Uterine smooth muscle cell (primary cell): Measurements from ENCODE around the gene HMG20B. TPM values are rescaled to one million over a fixed set of nuclear protein-coding genes. Genes with fewer than 3 reads are reported as not detected.

Experiments
- total RNA-seq: library from RNA; depleted of rRNA; stranded (reverse); fragments of >200 nt; gene quantifications from 2 replicates; pipeline ENCODE4 v1.2.3, GENCODE V29; 2014

The HMG20B gene
- 74.5 and 87.6 TPM in 2 replicates for total RNA-seq

DNA sequence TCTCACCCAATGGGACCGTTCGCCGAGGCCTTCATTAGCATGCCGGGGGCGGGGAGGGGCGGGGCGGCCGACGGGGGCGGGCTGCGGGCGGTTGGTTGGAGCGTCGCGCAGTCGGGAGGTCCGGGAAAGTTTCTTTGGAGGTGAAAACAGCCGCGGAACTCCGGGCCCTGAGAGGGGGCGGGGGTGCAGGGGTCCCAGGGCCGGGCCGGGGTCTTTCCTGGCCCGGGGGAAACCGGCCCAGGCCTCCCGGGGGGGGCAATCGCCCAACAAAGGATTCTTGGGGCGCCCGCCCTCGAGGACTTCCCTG lies at the start of gene HMG20B:
HMG20B (plus strand) TSS at position 90 of the 307 bp plus-strand sequence. CDS start 366 bp downstream, outside the sequence.

DNA sequence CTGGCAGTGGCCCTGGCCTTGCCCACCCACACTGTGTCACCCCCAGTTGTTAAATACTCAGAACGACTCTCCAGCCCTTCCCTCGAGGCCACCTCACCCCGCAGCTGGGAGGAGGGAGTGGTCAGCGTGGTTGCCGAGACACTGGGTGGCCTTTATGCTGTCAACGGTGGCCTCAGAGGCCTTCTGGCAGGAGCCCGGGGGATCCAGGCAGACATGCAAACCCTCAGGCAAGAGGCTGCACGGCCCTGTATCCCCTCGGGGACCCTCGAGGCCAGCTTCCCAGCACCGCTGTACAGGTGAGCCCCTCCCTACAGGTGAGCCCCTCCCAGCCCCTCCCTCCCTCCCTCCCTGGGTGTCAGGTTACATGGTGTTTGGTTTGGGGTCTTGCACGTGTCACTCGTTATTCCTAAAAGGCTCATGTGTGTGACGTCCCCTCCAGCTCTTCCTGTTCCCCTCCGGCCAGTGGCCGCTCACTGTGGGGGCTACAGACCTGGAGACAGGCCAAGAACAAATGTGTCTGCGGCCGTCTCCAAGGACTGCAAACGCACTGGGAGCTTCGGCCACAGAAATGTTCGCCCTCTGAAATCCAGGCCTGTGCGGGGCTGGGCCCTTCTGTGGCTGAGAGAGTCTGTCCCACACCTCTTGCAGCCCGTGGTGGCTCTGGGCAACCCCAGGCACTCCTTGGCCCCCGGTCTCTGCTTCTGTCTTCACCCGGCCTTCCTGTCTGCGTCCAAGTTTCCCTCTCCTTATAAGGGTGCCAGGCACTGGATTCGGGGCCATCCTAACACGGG lies 33.6 kb upstream of the HMG20B start, which contains the start of gene TEKTIP1:
TEKTIP1 (plus strand) TSS at position 210 of the 791 bp plus-strand sequence; CDS start at position 214, 4 bp downstream.

DNA sequence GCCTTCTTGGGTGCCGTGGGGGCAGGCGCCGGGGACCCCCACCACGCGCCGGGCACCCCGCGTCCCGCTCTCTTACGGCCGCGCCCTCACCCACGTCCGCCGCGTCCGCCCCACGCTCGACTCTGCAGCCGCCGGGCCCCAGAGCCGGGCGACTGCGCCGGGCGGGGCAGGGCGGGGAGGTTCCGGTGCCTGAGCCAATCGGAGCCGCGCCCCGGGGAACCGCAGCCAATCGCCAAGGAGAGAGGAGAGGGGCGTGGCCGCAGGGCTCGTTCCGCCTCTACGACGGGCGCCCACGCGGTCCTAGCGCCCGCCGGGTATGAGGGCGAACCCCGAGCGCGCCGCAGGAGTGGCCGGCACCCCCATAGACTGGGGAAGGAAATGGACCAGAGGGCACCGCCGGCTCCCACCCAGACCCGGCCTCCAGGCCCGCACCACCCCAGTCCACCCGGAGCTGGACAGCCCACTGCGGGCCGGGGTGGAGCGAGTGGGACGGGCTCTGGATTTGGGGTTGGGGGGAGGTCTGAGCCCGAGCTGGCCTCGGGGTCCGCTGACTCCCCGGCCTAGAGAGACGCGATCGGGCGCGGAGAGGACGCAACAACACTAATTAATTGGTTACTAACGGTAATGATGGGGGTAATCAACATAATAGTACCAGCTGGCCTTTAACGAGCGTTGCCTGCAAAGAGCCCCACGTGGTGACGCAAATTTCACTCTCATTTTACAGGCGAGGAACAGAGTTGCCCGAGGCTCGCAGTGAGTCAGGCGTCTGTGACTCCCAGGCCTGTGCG lies 15.1 kb upstream of the HMG20B start, which contains the start of gene MFSD12:
MFSD12 (minus strand) TSS at position 126 of the 788 bp plus-strand sequence. CDS start 183 bp downstream, outside the sequence.

DNA sequence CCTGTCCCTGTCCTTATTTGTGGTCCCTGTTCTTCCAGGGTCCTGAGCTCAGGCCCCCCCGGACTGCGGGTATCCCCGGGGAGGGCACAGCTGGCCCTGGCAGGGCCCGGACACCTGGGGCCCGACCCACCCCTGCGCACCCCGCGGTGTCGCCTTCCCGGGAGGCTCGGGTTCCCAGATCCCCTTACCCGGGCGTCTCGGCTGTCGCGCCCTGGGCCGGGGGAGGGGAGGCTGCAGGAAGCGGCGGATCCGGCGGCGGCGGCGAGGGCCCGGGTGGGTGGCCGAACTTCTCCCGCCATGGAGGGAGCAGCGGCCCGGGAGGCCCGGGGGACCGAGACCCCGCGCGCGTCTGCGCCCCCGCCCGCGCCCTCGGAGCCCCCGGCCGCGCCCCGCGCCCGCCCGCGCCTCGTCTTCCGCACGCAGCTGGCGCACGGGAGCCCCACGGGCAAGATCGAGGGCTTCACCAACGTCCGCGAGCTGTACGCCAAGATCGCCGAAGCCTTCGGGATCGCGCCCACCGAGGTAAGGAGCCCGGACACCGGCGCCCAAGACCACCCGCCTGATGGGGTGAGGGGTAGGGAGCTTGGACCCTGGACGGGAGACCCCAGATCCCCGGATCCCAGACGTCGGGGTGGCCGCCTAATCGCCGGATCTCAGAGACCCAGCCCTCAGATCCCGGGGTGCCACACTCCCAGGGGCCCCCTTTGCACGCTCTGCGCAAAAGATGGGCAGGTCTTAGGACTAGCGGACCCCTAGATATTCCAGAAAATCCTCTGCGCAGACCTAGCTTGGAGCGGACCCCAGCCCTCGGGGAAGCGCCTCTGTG lies 12.8 kb downstream of the HMG20B start, which contains the start of gene GIPC3:
GIPC3 (plus strand) TSS at position 178 of the 826 bp plus-strand sequence; CDS start at position 298, 120 bp downstream.

DNA sequence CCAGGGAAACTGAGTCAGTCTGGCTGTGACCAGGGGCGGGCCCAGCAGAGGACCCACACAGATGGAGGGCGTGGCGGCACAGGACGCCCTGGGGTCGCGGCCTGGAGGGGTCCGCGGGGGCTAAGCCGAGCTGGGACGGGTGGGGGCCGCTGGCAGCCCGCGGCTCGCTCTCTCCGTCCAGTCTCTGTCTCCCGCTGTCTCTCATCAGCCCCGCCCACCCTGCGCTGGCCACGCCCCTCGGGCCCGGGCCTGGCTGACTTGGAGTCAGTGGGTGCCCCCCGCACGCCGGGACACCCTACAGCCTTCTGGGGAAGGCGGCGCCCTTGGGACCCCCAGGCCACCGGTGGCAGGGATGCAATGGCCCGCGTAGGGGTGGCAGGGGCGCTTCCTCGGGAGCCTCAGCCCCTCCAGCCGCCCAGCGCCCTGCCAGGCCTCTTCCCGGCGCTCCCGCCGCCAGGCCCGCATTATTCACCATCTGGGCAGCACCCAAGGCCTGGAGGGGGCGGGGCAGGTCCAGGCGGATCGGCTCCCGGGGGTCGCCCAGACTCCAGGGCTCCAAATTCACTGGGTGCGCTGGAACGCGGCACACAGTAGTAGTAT lies 34.0 kb downstream of the HMG20B start, which contains the start of gene TBXA2R:
TBXA2R (minus strand) TSS at position 186 of the 600 bp plus-strand sequence. CDS start 6,241 bp downstream, outside the sequence.

DNA sequence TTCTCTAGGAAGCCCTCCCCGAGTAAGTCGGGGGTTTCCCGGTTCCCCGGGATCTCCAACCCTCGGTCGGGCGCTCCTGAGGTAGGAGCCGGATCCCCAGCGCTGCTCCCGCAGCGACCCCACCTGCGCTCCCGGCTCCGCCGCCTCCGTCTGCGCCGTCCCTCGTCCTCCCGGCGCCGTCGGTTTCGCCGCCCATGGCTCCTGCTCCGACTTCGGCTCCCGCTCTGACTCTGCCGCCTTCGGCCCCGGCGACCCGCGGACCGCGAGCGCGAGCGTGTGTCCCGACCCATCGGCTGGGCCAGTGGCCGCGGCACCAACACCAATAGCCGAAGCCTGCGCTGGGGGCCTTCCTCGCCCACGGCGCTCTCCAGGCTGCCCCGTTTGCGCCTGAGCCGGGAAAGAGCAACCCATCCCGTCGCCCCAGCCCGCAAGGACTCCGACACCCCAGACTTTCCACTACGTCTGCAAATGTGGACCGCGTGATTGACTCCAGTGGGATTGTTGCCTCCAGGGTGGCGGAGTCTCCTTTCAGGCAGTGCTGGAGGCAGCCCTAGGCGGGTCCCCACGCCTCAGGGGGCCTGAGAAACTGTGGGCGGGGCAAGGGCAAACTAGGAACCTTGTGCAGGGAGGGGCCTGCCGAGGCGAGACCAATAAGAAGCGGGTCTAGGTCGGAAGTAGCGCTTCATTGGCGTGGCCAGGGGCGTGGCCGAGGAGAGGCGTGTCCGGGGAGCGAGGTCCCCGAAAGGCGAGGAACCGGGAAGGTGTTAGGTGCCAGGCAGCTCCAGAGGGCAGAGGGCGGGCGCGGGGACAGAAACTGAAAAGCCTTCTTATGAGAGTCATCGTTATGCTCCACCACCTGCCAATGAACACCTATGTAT lies 54.0 kb downstream of the HMG20B start, which contains the start of gene CACTIN:
CACTIN (minus strand) TSS at position 318 of the 878 bp plus-strand sequence; CDS start at position 290, 28 bp downstream.

Other genes starting within 250 kb of the HMG20B start
- gene NFIC, start 206.4 kb upstream of the HMG20B start, total RNA-seq = 65.7 and 67.1 TPM in 2 replicates
- gene SMIM24, start 92.4 kb upstream of the HMG20B start, total RNA-seq = not detected in 2 replicates
- not detected in 2 replicates for gene SMIM44, start 89.5 kb upstream of the HMG20B start, total RNA-seq
- 15.1 and 21.5 TPM in 2 replicates for gene DOHH, start 72.3 kb upstream of the HMG20B start, total RNA-seq
- 39.5 and 61.0 TPM in 2 replicates for gene FZR1, start 66.6 kb upstream of the HMG20B start, total RNA-seq
- gene TEKTIP1, start 33.8 kb upstream of the HMG20B start, total RNA-seq = not detected in 2 replicates
- gene MFSD12, start 15.4 kb upstream of the HMG20B start, total RNA-seq = 77.8 and 117 TPM in 2 replicates
- gene GIPC3, start 12.5 kb downstream of the HMG20B start, total RNA-seq = under 0.01 TPM in 1 of 2 replicates, not detected in the other
- 1.4 and 1.6 TPM in 2 replicates for gene TBXA2R, start 33.9 kb downstream of the HMG20B start, total RNA-seq
- gene CACTIN, start 53.8 kb downstream of the HMG20B start, total RNA-seq = 29.1 and 34.2 TPM in 2 replicates
- 18.8 and 25.5 TPM in 2 replicates for gene PIP5K1C, start 127.5 kb downstream of the HMG20B start, total RNA-seq
- under 0.01 and 0.12 TPM in 2 replicates for gene TJP3, start 135.4 kb downstream of the HMG20B start, total RNA-seq
- 19.6 and 20.5 TPM in 2 replicates for gene APBA3, start 188.7 kb downstream of the HMG20B start, total RNA-seq
- gene MRPL54, start 189.7 kb downstream of the HMG20B start, total RNA-seq = 37.2 and 39.9 TPM in 2 replicates
- not detected in 2 replicates for gene RAX2, start 199.3 kb downstream of the HMG20B start, total RNA-seq
- gene MATK, start 213.4 kb downstream of the HMG20B start, total RNA-seq = not detected in 2 replicates